Ecto neural progenitor cell (in vitro differentiated cells): ENCODE data around the gene KCNQ2.

Experiments used
- DNase-seq: peaks from one replicate; pipeline ENCODE4 v3.0.0-alpha.2; 2018; ENCODE audit warnings: low spot score

The KCNQ2 gene

GRCh38 chr20:63403403-63404105, 68.9 kb downstream of the KCNQ2 start:
- no peak for DNase-seq

GRCh38 chr20:63402860-63403220, 69.6 kb downstream of the KCNQ2 start:
- DNase-seq, result no peak

- no peak for DNase-seq
Measured at GRCh38 chr20:63402181-63402859, 70.1 kb downstream of the KCNQ2 start.

DNA sequence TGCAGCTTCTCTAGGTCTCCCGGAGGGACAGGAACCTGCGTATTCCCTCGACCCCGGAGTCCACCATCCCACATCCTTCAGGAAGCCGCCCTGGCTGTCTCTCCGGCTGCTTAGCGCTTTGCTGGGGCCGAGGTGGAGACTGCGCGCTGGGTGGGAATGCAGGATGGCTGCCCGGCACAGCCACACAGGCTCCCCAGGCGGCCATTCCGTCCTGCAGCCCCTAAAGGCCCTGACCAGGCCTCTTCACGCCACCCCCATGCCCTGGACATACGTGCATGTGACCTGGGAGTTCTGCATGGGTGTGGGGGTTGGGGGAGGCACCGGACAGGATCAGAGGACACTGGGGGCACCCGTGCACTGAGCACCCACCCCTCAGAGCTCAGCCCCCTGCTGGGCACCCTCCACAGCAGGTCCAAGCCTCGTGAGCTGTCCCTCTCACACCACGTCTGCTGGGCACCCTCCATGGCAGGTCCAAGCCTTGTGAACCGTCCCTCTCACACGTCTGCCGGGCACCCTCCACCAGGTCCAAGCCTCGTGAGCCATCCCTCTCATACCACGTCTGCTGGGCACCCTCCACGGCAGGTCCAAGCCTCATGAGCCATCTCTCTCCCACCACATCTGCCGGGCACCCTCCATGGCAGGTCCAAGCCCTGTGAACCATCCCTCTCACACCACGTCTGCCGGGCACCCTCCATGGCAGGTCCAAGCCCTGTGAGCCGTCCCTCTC, 70.9 kb downstream of the KCNQ2 start:
- no peak for DNase-seq

GRCh38 chr20:63400486-63401210, 71.8 kb downstream of the KCNQ2 start:
- no peak for DNase-seq

GRCh38 chr20:63399596-63400375, 72.7 kb downstream of the KCNQ2 start:
- no peak for DNase-seq

GRCh38 chr20:63398744-63399514, 73.5 kb downstream of the KCNQ2 start:
- no peak for DNase-seq

DNA sequence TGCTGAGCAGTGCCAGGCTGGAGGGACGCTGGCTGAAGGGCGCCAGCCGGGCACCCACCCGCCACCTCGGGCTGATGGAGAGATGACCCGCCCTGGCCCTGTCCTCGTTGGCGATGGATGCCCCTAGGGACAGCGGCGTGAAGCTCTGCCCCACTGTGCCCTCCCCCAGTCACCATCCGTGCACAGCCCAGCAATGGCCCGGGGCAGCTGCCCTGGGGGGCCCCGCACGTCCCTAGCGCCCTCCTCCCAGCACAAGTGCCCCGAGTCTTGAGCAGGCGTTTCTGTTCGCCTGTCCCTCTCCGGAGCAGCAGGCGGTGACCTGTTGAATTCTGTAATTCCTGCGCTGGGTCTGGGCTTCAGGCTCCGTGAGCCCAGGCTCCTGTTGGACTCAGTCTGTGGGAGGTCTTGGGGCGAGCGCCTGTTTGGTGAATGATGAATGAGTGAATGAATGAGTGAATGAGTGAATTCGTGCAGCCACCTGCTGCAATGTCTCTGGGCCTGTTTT, 74.5 kb downstream of the KCNQ2 start:
- no peak for DNase-seq

DNA sequence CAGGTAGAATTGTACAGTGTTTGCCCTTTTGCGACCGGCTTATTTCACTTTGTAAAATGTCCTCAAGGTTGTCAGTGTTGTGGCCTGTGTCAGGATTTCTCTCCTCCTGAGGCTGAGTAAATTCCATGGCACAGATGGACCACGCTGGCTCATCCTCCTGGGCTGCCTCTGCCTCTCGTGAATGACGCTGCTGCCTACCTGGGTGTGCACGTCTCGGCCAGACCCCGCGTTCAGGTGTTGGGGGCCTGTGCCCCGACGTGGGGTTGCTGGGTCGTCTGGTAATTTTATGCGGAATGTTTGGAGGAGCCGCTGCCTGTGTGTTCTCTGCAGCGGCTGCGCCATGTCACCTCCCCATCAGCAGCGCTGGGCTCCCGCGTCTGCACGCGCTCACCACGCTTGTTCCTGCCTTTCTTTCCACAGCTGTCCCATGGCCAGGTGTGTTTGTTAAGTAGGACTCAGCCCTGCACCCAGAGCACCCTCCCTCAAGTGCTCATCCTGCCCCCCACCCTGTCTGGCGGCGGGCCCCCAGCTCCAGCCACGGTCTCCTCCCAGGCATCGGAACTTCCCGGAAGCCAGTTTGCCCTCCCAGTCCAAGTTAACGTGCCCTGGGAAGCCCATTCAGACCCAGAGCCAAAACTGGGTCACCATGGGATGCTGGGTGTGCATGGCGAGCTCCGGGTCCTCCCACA, 75.2 kb downstream of the KCNQ2 start:
- no peak for DNase-seq

DNA sequence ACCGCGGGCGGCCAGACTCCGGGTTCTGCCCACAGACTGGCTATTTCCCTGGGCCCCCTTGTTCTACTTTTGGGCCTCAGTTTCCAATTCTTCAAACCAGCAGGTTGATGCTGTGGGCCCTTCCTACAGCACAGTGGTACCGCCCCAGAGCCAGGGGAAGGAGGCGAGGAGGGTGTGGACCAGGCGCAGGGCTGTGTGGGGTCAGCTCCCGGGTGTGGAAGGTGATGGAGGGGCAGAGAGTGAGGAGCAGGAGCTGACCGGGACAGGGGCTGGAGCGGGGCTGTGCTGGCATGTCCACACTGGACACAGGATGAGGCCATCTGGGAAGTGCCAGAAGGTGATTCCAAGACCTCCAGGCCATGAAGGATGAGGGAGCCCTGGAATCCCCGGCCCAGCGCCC, 76.2 kb downstream of the KCNQ2 start:
- DNase-seq, result no peak

DNA sequence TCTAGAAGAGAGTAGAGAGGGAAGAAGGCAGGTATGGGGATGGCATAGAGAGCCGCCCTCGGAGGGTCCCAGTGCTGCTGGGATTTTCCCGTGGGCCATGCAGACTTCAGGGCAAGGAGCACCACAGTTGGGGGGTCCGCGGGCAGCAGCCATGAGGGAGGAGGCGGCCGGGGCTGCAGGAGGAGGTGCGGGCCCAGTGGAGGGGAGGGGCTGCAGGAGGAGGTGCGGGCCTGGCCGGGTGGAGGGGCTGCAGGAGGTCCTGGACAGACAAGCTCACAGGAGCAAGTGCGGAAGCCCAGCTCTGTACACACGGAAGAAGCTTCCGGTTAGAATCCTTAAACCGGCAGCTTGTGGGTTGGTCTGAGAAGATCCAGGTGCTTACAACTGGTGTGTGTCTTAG, 76.7 kb downstream of the KCNQ2 start:
- no peak for DNase-seq

DNA sequence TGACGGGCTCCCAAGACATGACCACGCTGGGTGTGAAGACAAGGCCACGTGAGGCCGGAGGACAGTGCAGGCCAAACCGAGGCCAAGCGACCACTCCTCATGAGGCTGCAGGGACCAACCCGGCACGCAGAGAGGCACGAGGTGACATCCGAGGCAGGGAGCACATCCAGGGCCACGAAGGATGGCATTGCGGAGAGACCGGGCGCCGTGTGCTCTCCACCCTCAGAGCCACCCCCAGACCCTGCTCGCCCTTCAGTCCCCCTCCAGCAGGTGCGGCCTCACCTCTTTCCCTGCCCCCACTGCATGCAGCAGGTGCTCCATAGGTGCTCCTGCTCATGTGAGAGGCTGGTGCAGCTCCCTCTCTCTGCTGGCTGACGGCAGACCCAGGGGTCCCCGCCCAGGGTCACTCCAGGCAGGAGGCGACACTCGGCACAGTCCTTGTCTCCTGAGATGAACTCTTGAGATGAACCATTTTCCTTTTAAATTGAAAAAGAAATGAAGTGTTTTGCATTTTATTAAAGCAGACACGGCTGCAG, 77.5 kb downstream of the KCNQ2 start:
- no peak for DNase-seq

DNA sequence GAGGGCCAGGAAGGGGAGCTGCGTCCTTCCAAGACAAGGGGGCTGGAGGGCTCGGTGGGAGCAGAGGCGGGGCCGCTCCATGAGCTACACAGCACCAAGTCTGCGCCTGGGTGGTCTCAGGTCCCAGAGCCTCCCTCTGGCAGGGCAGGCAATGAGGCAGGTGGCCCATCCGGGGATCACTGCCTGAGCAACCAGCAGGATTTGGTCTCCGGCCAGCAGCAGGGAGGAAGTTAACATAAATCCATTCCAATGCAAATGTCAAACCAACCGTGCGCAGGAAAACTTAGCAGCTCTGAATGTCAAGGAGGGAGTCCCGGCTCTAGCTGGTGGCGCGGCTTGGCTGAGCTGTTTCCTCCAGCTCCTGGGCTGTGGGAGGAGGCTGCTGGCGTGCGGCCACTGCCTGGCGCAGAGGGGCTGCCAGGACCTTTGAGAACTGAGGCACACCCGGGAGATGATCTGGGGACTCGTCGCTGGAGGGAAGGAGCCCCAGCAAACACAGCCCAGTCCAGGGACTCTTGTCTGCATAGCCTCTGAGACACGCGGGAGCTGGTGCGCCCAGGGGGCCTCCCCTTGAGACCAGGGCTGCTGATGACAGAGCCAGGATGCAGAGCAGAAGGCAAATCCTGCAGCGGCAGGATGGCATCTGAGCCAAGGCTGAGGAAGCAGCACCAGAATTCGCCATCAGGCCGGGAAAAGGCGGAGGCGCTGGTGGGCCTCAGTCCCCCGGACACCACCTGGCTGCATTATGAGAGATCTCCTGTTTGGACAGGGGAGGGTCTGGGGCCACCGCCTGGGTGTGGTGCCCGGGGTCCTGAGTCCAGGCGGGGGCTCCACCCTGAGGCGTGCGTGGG, 78.2 kb downstream of the KCNQ2 start:
- no peak for DNase-seq

GRCh38 chr20:63393566-63393965, 78.9 kb downstream of the KCNQ2 start:
- DNase-seq, result no peak

DNA sequence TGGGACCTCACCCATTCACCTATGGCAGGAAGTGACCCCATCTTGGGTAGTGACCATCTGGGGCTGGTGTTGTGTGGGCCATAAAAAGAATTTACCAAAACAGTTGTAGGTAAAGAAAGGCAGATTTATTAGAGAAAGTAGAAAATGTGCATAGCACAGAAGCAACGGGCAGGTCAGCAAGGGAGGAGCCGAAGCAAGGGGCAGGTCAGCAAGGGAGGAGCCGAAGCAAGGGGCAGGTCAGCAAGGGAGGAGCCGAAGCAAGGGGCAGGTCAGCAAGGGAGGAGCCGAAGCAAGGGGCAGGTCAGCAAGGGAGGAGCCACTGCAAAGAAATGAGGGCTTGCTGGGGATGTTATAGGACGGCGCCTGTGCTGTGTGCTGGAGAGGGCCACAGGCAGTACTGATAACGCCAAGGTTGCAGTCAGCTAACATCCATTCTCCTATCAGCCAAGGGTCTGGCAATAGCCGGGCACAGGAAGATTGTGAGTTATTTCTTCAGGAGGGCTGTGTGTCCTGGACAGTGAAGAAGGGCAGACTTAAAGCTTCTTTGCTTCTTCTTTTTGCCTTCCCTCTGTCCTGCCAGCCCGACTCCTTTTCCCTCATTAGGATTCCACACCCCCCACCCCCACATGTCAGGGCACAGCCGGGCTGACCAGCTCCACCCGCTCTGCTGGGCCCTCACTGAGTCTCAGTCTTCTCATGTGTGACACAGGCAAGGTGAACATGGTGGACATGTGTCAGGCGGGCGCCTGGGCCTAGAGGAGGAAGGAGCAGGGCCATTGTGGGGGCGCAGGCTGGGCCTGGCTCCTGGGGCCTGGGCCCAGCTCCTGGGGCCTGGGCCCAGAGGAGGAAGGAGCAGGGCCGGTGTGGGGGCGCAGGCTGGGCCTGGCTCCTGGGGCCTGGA, 79.7 kb downstream of the KCNQ2 start:
- no peak for DNase-seq

DNA sequence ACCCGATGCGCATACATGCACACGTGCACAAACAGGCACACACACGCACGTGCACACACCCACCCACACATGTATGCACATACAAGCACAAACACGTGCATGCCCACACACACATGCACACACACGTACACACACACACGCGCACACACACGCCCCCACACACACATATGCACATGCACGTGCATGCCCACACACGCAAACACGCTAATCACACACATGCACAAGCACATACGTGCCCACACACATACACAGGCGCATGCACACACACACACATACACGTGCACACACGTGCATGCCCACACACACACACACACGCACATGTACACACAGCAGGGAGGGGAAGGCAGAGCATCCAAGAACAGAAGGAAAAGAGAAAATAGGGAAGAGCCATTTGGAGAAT, 84.5 kb downstream of the KCNQ2 start:
- no peak for DNase-seq

DNA sequence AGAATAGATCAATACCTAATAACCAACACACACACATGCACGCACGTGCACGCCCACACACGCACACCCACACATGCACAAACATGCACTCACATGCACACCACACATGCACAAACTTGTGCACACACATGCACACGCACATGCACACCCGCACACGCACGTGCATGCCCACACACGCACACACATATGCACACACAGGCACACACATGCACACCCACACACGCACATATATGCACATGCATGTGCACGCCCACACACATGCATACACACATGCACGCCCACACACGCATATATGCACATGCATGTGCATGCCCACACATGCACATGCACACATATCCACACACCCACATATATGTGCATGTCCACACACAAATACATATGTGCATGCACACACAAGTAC, 85.1 kb downstream of the KCNQ2 start:
- DNase-seq, result no peak

DNA sequence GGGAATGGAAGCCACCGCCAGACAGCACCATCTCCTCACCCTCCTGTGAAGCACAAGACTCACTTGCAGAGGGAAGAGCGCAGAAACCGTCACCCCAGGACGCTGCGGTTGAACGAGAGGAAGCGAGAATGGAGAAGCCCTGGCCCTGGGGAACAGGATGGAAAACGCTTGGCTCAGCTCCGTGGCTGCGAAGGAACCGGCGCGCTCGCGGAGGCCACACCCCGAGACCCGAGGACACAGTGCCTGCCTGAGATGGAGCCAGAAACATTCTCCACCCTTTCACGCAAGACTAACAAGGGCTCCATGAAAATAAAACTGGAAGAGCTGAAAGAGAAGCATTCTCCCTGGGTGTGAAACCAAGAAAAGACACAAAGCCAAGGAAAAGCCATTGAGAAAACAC, 86.0 kb downstream of the KCNQ2 start:
- no peak for DNase-seq
